Stimulated activated CD4-positive, alpha-beta T cell treated with anti-CD3 and anti-CD28 coated beads, TNF-alpha, amount 100 ng/mL, for 4 hours (primary cell): Measurements from ENCODE around the gene UST.
A peak's percentile ranks its signal among the peaks of the same experiment; 100 is the strongest.

Source experiments
- DNase-seq, 3 experiments: peaks; one replicate each; pipeline ENCODE4 v3.0.0-alpha.2; 2020; ENCODE audit warnings: low read depth in 3 of 3

Gene UST

DNA sequence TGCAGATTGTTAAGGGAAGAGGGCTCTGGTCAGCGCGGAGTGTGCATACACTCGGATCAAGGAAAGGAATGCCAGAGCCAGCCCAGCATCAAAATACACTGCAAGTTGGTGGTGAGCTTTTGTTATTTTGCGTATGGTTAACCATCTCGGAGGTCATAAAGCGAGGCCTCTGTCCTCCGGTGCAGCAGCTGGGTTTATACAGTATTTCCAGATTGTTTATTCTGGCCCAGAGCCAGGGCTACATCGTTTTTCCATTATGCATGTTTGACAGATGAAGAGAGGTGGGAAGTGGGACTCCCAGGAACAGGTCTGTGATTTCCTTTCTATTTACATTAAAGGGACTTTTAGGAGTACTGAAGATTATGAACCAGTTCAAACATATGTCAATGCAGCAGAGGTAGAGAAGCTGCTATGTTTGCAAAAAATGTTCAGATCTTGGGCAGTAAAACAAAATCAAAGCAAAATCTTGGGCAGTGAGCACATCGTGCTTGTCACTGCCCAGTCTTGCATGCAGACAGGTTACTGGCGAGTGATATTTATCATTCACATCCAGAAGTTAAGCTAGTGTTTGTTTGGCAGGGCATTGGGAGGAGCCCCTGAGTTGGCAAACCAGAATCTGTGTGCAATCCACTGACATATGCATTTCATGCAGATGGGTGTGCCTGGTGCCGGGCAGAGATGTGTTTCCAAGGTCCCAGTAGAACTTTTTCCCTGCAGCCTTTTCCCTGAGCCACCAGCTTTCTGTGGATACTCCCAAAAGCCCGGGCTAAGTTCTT, 314.3 kb downstream of the UST start:
- DNase-seq, result no peak

DNA sequence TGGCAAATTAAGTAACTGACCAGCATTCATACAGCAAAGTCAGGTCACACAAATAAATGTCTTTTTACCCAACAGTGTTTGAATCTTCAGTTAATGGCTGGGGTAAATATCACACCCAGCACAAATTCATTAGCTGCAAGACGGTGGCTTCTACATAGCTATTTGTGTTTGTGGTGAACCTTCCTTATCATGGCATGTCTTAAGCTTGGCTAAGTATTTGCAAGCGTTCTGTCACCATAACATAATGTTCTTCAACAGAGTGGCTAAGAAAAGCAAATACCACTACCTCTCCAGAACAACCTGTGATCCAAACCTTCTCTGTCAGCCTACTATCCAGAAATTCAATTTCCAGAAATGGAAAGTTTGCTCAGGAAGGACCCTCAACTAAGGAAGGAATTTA, 315.1 kb downstream of the UST start:
- no peak for DNase-seq

DNA sequence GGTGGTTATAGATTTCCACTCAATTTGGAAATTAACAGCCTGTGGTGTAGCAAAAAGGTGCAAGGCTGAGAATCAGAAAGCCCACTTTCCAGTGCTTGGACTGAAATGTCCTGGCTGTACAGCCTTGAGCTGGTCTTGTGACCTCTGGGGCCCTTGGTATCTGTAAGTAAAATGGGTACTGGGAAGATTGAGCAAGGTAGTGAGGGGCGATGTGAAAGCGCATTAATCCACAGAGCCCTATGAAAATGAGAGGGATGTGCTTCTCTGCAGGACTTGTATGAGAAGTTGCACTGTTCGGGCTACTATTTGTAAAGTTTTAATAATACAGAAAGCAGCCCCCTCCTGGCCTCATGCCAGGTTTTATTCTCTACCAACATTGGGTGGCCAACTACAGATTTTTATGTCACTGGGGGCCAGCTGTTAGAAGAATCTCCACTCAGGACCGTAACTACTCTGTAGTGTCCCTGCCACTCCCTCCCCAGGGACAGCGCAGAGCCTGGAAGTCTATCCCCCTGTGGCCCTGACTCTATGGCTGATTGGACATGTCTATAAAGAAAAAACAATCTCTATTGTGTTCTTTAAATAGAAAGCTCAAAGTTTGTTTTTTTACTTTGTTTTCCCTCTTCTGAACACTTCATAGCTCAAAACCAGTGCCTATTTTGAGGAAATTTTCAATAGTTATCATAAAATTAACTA, 316.0 kb downstream of the UST start:
- no peak for DNase-seq

DNA sequence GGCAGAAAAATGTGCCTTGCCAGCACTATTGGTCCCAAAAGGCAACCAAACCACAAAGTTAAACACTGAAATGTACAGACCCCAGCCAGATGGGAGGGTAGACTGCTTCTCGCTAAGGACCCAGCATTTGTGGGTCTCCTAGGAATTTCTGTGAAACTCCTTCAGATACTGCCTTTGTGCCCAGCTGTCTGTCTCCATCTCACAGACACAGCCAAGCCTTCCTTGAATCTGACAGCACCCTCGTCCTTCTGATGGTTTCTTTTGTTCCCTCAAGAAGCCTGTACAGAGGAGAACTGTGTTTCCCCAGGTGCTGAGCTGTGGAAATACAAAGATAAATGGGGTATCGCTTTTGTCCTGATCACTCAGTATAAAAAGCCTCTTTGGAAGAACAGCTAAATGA, 316.6 kb downstream of the UST start:
- no peak for DNase-seq

DNA sequence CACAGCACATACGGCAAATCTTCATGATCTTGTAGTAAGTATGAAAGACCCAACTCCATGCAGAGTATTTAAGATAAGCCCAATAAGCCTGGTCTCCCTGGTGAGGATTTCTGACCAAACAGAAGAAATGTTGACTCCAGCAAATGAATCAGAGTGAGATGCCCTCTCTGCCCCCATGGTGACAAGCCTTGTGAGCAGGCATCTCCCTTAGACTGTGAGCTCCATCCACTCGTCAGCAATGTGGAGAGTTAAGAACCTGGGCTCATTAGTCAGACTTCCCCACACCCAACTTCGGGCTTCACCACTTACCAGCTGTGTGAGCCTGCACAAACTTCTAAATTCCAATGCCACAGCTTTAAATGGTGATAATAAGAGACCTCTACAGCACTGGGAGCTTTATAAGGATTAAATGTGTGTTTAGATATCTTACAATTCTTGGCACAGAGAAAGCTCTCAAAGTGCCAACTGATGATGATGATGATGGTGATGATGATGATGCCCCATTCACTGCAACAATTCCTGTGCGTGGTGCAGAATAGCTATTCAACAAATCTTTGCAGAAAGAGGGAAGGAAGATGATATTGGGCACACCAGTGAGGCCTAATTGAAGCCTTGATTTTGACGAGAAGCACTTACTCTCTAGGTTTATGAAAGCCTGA, 317.3 kb downstream of the UST start:
- no peak for DNase-seq

DNA sequence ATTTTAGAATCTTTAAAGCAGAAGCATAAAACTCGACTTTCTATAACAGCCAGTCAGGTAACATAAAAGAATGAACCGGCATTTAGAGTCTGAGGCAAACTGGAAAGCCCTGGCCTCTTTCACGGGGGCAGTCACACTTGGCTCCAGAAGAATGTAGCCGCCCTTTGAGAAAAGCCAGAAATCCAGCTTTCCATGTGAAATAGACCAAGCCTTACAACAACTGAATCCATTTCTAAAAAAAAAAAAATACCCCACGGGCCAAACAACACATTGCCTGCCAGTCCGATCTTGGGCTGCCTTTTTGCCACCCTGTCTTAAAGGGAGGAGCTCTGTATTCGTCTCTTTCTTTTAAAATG, 317.8 kb downstream of the UST start:
- no peak for DNase-seq

DNA sequence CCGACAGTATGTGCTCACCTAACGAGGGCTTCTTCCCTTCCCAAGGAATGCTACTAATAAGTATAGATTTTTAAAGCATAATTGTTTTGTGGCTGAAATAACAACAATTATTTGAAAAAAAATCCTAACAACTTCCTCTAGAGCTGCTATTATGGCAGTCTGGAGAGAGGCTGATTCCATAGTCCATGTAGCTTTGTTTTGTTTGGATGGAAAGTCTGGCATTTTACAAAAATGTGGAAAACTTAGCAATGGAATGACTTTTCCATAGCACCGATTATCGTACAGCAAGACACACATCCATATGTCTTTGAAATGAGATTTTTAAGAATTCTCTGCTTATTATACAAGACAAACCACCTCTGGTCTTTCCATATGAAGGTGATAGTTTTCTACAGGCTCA, 318.3 kb downstream of the UST start:
- no peak for DNase-seq

DNA sequence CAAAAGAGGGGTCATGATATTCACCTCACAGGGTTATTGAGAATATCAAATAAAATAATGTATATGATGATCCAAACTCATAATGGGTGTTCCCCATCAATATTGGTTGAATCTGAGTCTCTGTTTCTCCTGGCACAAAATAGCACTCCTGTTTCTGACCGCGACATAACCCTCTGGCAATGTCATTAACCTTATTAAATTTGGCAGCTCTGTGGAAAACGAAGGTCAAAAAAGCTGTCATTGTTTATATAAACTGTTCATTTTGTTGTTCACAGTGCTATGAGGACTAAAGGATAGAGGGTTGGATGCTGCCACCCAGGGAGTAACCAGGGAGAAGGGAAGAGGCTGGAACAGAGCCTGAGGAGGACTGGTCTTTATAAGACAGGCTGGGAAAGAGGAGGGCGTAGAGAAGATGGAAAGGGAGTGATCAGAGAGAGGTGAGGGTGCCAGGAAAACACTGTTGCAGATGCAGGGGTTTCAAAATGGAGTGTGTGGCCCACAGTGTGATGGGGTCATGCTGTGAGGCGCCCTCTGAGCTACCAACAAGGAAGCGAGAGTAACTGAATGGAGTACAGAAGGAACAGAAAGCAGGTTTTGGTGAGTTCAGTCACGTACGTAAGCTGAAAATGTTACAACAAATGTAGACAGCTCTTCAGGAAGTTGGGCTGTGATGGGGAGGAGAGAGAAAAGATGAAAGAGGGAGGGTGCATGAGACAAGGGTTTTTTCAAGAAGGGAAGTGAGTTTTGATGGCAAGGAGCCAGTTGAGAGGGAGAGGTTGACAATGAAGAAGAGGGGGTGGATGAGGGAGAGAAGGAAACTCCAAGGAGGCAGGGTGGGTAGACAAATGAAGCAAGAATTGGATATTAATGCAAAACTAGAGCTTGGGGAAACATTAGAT, 319.1 kb downstream of the UST start:
- peak in 1 of 3 experiments; percentile 25 for DNase-seq

DNA sequence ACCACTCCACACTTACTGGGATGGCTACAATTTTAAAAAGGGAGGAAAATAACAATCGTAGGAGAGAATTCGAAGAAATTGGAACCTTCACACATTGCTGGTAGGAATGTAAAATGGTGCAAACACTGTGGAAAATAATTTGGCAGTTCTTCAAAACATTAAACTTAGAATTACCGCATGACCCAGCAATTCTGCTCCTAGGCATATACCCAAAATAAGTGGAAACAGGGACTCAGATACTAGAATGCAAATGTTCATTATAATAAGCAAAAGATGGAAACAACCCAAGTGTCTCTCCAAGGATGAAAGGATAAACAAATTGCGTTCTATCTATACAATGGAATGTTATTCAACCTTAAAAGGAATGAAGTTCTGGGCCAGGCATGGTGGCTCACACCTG, 325.2 kb downstream of the UST start:
- no peak for DNase-seq

DNA sequence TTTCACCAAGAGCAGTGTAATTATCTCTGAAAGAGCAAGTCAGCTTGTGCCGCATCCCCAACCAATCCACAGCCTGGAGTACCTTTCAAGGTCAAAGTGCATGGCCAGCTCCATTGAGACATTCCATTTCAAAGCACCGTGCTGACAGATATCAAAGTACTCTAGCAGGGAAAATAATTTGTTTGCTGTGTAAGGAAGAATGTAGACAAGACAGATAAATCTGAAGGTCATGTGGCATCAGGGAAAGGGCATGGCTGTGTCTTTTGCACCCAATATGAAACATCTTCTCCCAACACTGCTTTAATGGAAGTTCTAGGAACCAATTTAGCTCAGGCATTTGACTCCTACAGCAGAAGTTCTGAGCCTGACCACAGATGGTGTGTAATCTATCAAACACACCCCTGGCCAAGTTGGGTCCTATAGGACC, 328.0 kb downstream of the UST start:
- no peak for DNase-seq

DNA sequence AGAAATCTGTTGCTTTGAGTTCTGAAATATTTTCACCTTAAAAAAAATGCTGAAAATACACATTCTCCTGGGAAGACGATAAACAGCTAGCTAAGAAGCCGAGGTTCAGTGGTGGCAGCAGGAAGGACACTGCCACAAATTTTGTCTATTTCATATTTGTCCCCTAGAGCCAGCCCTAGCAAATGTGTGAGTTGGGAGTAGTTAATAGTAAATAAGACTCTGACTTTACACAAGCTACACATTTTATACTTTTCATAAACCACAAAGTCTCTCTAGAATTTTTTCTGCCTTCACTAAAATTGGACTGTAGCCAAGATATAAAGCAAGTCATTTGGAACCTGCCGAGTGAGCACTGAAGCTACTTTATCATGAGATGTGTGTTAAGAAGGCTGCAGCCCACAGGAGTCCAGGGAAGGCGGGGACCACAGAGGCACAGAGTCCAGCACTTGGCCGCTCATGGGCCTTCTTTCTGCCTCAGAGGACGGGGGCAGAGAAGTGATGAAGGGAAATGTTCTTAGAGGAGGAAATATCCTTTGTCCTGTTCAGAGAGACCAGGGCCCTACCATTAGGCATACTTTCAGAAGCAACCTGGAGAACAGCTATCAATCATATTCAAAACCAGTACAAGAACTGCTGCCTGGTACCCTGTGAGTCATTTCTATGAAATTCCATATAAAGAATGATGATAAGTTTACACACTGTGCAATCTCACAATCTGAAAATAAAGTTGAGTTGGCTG, 329.0 kb downstream of the UST start:
- DNase-seq, result no peak

DNA sequence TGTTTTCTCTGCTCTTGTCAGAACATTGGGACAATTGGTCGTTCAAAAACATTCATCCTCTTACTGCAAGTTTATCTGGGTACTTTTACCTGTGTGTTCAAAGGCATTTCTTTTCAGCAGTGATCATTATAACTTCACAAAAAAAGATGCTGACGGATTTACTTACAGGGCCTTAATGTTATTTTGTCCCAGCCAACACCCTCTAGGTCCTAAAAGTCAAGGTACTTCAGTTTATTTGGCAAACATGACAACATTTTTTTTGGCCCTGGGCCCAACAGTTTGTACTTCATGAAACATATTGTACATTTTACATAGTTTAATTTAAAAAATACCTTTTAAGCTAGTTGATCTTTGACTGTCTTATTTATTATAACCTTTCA, 329.5 kb downstream of the UST start:
- DNase-seq, result no peak

DNA sequence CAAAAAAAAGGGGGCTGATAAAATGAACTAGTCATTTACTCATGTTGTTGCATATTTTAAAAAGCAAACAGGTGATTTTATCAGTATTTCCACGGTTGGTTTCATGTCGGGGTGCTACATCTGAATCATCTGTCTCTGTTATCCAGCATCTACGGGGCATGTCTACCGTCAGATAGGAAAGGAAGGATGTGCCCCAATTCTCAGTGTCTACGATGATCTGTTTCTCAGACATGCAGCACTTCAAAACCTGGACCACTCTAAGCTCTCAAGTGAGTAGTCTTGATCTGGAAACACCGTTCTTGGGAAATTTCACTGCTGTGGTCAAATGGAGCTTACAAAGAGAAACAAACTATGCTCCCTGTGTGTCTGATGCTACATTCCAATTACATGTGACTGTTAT, 330.4 kb downstream of the UST start:
- no peak for DNase-seq

DNA sequence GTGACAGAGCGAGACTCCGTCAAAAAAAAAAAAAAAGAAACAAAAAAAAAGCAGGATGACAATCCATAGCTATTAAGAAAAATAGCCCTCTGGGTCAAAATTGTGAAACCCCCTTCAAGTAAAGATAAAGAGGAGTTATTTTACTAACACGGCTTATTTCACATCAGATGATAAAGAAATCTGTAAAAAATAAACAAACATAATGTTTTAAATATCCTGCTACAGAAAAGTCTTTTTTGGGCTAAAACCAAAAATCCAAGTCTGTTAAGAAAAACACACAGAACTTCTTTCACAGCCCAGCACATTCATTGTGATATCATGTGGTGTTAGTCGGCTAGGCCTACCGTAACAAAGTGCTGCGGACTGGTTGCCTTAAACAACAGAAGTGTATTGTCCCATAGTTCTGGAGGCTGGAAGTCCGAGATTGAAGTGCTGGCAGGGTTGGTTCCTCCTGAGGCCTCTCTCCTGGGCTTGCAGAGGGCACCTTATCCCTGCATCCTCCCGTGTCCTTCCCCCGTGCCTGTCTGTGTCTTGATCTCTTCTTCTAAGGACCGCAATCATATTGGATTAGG, 331.5 kb downstream of the UST start:
- DNase-seq, result no peak

DNA sequence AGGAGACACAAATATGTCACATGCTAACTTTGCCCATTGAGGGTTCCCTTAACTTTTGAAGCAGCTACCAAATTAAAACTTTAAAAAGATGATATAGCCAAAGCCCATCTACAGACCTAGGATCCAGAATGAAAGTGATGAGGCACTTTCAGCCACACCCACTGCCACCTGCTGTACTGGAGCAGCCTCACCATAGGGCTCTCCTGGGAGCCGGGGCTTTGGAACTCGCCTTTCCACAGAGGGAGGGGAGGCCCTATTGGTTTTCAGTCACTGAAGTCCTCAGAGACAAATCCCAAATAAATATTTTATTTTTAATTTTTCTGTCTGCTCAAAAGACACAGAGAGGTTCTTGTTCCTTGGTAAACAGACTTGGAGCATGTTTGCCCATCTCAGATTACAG, 332.6 kb downstream of the UST start:
- DNase-seq, result no peak

DNA sequence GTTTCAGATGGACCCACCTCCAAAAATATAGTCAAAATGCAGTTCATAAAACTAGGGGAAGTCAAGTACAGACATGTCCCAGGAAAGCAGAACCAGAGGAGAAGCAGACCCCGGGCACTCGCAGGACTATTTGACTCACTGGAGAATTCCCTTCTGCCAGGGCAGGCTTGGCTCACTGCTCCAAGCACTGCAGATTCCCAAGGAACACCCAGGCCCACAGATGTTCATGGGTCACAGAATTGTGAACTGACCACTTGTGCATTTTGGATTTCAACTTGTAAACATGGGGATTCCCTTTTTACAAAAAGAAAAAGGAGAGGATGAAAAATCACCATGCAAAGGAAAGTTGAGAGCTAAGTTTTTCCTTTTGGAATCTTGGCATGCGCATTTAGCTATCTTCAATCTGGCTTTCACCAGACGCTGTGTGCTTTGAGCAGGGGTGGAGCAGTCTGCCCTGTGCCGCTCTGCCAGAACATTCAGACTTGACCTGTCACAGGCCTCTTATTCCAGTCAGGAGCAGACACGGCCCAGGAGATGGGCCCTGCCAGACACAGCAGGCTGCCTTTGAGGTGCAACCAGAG, 333.2 kb downstream of the UST start:
- DNase-seq, result no peak

DNA sequence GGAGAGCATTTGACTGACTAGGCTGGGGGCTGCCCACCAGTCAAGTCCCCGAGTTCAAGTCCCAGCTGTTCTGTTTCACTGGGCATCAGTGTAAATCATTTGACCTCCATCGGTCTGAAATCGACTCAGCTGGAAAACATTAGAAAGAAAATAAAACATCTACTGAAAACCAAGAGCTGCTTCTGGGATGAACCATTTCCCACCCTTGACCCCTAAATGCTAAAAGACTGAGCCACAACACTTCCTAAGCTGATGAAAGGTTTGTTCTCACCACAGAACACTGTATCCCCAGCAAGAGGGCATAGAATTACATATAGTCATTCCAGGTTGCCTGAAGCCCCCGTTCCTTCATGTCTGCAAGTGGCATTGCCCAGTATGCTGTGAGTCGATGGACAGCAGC, 333.7 kb downstream of the UST start:
- DNase-seq, result no peak

DNA sequence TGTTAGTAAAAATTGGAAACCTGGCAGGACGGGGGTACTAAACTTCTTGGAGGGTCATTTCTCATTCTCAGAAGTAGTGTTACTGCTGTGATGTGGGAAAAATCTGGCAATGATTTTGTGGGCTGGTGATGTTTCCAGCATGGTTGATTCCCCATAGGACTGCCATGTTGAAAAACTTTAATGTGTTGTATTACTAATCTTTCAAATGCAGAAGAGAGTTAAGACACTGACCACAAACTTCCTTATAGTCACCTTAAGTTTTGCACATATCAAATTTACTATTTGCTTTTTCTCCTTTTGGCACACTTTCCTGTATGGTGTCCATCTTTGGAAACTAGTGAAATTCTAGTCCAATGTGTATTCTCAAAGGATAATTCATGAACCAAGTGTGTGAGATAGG, 334.5 kb downstream of the UST start:
- DNase-seq, result no peak

DNA sequence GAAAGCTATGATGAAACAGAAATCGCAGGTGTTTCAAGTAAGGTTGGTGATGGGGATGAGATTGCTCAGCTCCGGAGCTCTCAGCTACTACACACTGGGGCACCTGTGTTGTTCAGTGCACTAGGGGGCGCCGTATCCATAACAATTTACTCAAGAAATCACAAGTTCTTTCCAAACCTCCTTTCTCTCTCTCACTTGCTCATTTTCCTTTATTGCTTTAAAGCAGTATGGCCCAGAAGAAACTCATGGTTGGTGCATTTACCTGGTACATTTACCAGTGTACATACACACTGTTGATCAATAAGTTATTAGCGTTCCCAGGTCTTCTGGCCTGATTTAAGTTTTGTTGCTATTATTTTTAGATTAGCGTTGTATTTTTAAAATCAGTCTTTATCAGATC, 335.5 kb downstream of the UST start:
- peak; percentile 68 to 82 (median 69) for DNase-seq

DNA sequence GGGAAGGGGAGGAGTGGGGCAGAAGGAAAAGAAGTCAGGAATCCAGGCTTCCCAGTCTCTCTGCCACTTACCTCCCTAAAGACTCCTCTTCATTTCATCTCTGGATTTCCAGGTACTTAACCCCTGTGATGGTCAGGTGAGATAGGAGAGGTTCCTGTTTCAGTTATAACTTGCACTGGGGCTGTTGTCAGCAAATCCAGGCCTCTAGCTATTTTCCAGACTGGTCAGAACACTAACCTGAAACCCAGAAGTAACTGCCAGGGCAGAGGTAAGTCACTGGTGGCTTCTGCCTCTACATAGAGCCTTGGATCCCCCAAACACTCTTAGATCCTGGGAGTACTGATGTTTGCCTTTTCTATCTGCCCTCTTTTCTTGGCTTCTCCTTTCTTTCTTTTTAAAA, 337.2 kb downstream of the UST start:
- DNase-seq, result no peak
